ENCODE data around the gene RASD2. TPM values are rescaled to one million over a fixed set of nuclear protein-coding genes. Genes with fewer than 3 reads are reported as not detected.

Gene RASD2
- 0.94 TPM for total RNA-seq

DNA sequence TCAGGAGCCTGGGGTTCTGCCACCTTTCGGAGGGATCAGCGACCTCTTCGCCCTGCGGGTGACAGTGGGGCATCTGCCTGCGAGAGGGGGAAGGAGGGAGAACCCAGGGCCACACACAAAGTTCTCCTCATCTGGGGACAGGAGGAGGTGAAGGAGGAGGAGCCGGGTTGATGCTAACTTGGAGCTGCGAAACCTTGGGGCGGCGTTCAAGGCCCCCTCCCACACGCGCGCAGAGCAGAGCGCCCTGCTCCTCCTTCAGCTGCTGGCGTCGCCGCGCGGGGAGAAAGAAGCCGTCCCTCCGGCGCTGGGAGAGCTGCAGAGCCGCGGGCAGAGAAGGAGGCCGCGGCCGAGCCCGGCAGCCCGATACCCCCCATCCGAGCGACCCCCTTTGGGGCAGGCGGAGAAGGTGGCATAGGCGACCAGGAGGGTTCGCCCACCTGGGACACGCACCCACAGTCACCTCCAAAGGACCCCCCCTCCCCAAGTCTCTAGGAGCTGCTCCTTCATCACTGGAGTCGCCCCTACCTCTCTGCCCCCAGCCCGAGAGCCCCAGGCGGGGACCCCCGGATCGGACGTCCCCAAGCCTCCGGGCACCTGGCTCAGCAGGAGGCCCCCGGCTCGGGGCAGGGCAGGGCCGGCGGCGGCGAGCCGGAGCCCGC lies at the start of gene RASD2:
Gene RASD2, plus strand, starts transcription at position 237 of the 659 bp plus-strand sequence. CDS start 5,979 bp downstream, outside the sequence.

Other genes starting within 250 kb of the RASD2 start
- 10.3 TPM for gene TOM1, start 240.9 kb upstream of the RASD2 start, total RNA-seq
- 1.6 TPM for gene HMOX1, start 159.7 kb upstream of the RASD2 start, total RNA-seq
- 26.3 TPM for gene MCM5, start 140.7 kb upstream of the RASD2 start, total RNA-seq
- gene MB, start 76.5 kb downstream of the RASD2 start, total RNA-seq = not detected
- gene APOL6, start 107.6 kb downstream of the RASD2 start, total RNA-seq = 0.63 TPM
- not detected for gene APOL5, start 177.0 kb downstream of the RASD2 start, total RNA-seq